NCI-H2171 treated with DMSO at 0.1 percent for 48 hours (cell line): ENCODE measurements around the gene RPS26.

Source experiments
- DNase-seq: peaks from one replicate; lab custom pipeline; 2025; lab: John Stamatoyannopoulos, UW

Gene RPS26

DNA sequence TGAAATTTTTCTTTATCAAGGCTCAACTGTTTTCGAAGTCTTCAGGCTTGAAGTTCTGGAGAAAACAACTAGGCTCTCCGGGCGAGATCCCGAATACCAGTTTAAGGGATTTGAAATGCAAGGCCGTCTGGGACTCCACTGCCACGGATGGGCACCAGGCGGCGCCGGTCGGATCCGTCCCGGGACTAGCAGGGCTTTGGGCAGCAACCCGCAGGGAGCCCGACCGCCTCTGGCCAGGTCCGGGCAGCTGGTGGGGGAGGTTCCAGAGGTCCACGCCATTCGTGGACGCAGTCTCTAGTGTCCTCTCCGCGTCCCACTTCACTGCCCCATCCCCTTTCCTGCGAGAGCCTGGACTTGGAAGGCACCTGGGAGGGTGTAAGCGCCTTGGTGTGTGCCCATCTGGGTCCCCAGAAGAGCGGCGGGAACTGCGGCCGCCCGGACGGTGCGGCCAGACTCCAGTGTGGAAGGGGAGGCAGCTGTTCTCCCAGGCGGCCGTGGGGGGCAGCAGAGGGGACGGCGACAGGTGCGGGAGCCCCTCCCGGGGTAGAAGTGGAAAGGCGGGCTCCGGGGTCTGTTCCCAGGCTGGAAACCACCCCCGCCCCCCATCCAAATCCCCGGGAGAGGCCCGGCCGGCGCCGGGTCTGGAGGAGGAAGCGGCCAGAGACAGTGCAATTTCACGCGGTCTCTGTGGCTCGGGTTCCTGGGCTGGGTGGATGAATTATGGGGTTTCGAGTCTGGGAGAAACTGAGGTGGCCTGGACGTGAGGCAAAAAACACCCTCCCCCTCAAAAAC is 37.4 kb downstream of the RPS26 start:
- peak; percentile 69 for DNase-seq

DNA sequence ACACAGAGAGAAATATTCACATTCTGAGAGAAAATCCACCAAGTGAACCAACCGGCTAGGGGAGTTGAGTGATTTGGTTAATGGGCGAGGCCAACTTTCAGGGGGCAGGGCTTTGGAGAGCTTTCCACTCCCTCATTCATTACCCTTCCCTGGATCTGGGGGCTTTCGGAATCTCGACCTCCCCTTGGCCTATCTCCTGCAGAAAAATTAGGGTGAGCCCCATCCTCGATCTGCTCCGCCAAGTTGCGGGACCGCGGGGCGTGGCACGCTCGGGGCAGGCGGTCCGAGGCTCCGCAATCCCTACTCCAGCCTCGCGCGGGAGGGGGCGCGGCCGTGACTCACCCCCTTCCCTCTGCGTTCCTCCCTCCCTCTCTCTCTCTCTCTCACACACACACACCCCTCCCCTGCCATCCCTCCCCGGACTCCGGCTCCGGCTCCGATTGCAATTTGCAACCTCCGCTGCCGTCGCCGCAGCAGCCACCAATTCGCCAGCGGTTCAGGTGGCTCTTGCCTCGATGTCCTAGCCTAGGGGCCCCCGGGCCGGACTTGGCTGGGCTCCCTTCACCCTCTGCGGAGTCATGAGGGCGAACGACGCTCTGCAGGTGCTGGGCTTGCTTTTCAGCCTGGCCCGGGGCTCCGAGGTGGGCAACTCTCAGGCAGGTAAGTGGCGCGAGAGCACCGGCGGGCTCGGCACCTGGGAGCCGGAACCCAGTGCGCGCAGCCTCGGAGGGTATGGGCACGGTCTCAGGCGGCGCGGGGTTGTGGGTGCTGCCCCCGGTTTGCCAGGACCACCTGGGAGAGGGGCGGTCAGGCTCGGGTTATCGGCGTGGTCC is 38.2 kb downstream of the RPS26 start, which contains the start of gene ERBB3:
ERBB3 (plus strand) TSS at position 443 of the 833 bp plus-strand sequence; CDS start at position 579, 136 bp downstream.
- peak; percentile 73 for DNase-seq

DNA sequence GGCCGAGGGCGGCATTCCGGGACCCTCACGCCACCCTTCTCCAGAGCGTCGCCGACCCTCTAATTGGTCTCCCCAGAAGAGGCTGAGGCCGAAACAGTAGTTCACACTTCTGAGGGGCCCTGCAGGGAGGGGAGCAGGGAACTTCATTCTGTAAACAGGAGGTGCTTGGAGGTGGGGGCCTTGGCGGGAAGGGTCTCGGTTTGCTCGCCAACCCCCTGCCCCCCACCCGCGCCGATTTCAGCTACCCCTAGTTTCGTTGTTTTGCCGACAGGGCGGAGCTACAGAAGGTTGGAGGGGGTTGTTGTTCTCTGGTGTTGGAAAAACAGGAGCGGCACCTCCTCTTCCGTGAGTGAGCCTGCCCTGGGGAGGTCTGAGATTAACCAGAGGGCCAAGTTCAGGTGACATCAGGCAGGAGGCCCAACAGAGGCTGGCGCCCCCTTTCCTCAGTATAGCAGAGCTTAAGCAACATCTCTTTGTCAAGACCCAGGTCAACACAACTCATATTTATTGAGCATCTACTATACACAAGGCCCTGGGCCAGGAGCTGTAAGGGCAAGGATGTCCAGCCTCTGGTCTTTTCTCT is 38.9 kb downstream of the RPS26 start:
- peak; percentile 33 for DNase-seq

DNA sequence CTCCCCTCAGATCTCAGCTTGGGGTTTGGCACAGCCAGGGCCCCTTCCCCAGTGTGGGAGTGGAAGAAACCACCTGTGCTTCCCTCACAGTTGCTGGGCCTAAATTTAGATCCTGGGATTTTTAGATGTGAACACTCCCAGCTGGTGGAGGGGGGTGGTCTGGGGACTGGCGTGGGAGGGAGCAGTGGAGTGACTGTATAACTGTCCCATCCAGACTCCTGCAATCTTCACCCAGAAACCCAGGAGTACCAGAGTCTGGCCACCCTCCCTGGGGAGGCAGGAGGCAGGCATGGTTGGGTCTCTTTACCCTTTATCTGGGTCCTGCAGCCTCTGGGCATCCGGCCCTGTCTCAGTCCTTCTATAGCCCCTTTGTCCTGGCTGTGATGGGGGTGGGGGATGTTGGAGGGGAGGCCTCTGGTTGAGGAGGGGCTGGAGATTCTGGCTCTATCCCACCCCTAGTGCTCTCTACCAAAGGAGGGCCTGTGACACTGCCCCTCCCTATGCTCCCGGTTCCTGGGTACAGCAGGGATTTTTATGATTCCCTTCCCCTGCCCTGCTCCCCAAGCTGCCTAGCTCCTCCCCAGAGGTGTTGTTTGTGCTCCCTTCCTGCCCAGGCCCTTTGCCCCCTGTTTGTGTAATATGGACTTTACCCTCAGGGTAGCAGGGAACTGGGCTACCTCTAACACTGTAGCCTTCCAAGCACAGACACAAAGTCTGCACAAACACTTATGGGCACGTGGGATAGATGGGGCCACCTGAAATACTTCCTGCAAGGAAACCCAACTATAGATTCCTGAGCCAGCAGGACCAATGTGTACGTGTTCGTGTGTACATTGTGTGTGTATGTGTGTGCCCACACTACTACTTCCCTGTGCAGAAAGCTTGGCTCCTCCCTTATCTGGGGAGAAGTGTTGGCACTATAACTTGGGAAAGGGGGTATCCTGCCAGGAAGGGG is 40.0 kb downstream of the RPS26 start:
- DNase-seq: no peak

DNA sequence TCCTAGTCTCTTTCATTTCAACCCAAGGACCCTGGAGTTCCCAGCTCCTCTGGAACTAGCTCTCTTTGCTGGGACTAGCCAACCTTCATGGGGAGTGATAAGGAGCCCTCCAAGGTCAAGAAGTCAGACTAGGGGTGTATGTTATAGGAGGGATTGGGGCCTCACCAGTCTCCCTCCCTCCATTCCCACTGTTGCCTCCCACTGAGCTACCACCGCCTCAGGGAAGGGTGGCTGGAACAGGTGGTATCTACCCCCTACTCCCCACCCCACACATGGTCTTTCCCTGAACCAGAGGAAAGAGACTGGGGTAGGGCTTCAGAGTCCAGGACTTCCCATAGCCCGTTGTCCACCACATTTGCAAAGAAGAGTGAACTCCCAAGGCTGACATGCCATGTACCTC is 40.7 kb downstream of the RPS26 start:
- no peak for DNase-seq

DNA sequence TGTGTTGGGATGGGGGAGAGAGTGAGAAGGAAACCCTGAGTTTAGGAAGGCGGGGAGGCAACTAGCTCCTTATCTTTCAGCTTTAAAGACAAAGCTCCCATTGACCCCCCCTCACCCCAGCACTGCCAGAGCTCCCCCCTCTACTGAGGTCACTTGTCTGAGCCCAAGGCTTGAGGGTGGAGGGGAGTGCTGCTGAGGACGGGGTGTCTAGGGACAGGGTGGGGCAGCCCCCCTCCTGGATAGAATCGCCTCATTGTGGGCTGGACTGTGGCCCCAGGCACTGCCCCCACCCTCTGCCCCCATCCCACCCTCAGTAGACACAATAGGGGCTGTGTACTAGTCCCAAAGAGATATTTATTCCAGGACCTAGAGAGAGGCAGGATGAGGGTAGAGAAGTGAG is 41.2 kb downstream of the RPS26 start:
- DNase-seq: no peak

DNA sequence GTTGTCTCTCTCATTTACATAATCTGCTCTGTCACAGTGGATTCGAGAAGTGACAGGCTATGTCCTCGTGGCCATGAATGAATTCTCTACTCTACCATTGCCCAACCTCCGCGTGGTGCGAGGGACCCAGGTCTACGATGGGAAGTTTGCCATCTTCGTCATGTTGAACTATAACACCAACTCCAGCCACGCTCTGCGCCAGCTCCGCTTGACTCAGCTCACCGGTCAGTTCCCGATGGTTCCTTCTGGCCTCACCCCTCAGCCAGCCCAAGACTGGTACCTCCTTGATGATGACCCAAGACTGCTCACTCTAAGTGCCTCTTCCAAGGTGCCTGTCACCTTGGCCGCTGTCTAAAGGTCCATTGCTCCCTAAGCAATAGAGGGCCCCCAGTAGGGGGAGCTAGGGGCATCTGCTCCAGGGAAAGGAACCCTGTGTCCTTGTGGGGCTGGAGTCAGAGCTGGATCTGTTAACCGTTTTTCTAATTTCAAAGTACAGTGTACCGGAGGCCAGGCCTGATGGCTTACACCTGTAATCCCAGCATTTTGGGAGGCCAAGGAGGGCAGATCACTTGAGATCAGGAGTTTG is 43.3 kb downstream of the RPS26 start:
- DNase-seq: no peak

DNA sequence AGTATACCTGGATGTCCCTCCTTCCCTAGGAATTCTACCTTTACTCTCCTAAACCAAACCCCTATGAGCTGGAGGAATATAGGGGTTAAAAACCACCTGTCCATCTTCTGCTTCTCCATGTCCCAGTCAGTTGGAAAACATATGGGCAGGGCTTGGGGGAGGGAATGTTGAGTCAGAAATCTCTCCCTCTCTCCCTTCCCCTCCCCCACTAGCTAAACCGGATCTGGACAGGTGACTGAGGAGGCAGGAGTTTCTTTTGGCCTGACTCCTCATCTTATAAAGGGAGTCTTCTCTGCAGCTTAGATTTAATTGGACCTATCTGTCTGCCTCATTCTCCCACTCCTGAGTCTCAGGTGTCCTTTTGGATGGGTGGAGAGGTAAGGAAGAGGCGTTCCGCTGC is 44.4 kb downstream of the RPS26 start:
- no peak for DNase-seq

DNA sequence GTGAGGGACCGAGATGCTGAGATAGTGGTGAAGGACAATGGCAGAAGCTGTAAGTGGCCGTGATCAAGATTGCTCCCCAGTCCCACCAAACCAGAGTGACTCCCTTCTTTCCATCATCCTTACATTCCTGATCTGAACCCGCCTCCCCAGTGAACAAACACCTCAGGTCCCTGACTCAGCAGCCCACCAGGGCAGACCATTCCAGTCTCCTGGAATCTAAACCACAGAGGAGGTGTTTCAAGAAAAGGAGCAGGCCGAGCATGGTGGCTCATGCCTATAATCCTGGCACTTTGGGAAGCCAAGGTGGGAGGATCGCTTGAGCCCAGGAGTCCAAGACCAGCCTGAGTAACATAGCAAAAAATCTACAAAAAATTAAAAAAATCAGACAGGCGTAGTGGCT is 44.9 kb downstream of the RPS26 start:
- no peak for DNase-seq

DNA sequence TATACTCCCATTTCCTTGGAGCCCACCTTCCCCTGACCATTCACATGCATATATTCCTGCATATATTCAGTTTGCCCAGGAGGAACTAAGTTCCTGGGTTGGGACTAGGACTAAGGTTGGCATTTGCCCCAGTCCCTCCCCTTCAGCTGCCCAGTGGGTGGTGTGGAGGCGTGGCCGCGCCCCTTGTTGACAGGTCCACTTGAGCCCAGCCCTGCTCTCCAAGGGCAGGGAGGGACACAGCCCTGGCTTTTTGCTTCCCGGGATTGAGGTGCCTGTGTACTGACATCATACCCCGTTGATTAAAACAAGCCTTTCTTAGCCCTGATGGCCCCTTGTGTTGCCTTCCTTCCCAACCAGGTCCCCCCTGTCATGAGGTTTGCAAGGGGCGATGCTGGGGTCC is 45.5 kb downstream of the RPS26 start:
- no peak for DNase-seq
